CD4-positive, alpha-beta T cell (primary cell): Measurements from ENCODE around the gene CCS. TPM values are rescaled to one million over a fixed set of nuclear protein-coding genes. Genes with fewer than 3 reads are reported as not detected.
A peak's percentile ranks its signal among the peaks of the same experiment; 100 is the strongest.

Source experiments
- ATAC-seq: fragments of 200-7000 bp; cut with Tn5 transposase; one replicate; pipeline ENCODE4 v1.10.0; 2022; ENCODE audit warnings: mild to moderate bottlenecking; ENCODE audit not compliant: poor library complexity
- CTCF ChIA-PET: fragments of 350-600 bp; sonication (Branson Sonifier 250); formaldehyde crosslinking; loops from one replicate; lab custom pipeline; 2021; ENCODE audit warnings: antibody characterized with exemption, inconsistent platforms; lab: Charles Lee
- POLR2A ChIA-PET: fragments of 350-600 bp; sonication (Branson Sonifier 250); formaldehyde crosslinking; loops from one replicate; lab custom pipeline; 2021; ENCODE audit warnings: antibody characterized with exemption, inconsistent platforms; lab: Charles Lee
- DNase-seq, 14 experiments: peaks; one replicate each; pipeline ENCODE4 v3.0.0-alpha.2; 2013 to 2020; ENCODE audit warnings: mixed read lengths in 2 of 14
- H3K27ac ChIP-seq, 2 donors: one replicate each; pipeline versions ENCODE4 v1.5.1 to v1.7.0; 2013; ENCODE audit warnings: low read length in 2 of 2, low read depth in 1 of 2, mild to moderate bottlenecking in 1 of 2
- H3K27me3 ChIP-seq, 2 experiments: 1 replicate in 1 of 2; 2 replicates in 1 of 2; pipeline versions ENCODE4 v1.6.1 to v1.7.0; 2013; ENCODE audit warnings: low read length in 2 of 2, control low read depth in 1 of 2, mild to moderate bottlenecking in 1 of 2, moderate library complexity in 1 of 2; ENCODE audit not compliant: insufficient read depth in 2 of 2, control insufficient read depth in 1 of 2
- H3K36me3 ChIP-seq: one replicate; pipeline ENCODE4 v1.6.1; 2013; ENCODE audit warnings: low read length, control low read depth; ENCODE audit not compliant: insufficient read depth
- H3K4me1 ChIP-seq: one replicate; pipeline ENCODE4 v1.6.1; 2013; ENCODE audit warnings: low read length, control low read depth; ENCODE audit not compliant: insufficient read depth
- H3K4me3 ChIP-seq: one replicate; pipeline ENCODE4 v1.5.1; 2013; ENCODE audit warnings: mild to moderate bottlenecking, low read length, moderate library complexity
- H3K9me3 ChIP-seq, 2 experiments: 1 replicate in 1 of 2; 2 replicates in 1 of 2; pipeline versions ENCODE4 v1.6.1 to v1.7.0; 2013; ENCODE audit warnings: low read length in 2 of 2, mild to moderate bottlenecking in 2 of 2, control low read depth in 1 of 2, moderate library complexity in 1 of 2; ENCODE audit not compliant: control insufficient read depth in 1 of 2, insufficient read depth in 1 of 2
- H3K27ac Mint-ChIP-seq: one replicate; pipeline ENCODE4 v1.8.0; 2020; ENCODE audit warnings: mixed read lengths
- H3K27me3 Mint-ChIP-seq: one replicate; pipeline ENCODE4 v1.8.0; 2021; ENCODE audit warnings: mixed read lengths
- H3K36me3 Mint-ChIP-seq: one replicate; pipeline ENCODE4 v1.8.0; 2021; ENCODE audit warnings: low read depth, mixed read lengths
- H3K4me1 Mint-ChIP-seq: one replicate; pipeline ENCODE4 v1.8.0; 2021; ENCODE audit warnings: low read depth, mixed read lengths
- H3K4me3 Mint-ChIP-seq: one replicate; pipeline ENCODE4 v1.8.0; 2020; ENCODE audit warnings: mild to moderate bottlenecking, mixed read lengths
- H3K9me3 Mint-ChIP-seq: one replicate; pipeline ENCODE4 v1.8.0; 2020; ENCODE audit warnings: mixed read lengths
- CTCF ChIP-seq: fragments of 200-600 bp; IDR thresholded peaks from one replicate; pipeline ENCODE4 v1.8.0; 2022; ENCODE audit warnings: antibody characterized with exemption, mild to moderate bottlenecking
- intact Hi-C, 2 experiments: fragments of 100-400 bp; cut with DNase I in 1 of 2; cut with micrococcal nuclease in 1 of 2; formaldehyde crosslinking; loops; one replicate each; pipeline versions ENCODE4 v1.15.1 to v1.9.0; 2023 to 2025; cut with DNase I, micrococcal nuclease
- total RNA-seq, 174 experiments: library from RNA in 2 of 174; stranded (reverse) in 2 of 174; gene quantifications; one replicate each; pipeline ENCODE4 v1.2.3 and lab custom pipeline; 2021 to 2026

Gene CCS
- total RNA-seq, 2 experiments from 2014 or later: 25.4 to 26.3 TPM

GRCh38 chr11:66564984-66565383 lies 28.0 kb upstream of the CCS start:
- no peaks in the 10 kb centered on the region for H3K9me3 Mint-ChIP-seq
- Histone ChIP-seq H3K27ac (no peak overlapping the region), H3K4me1 (peaks cover 12% of the 10 kb centered on the region), H3K27me3 (no peaks in the 10 kb centered on the region), H3K9me3 (no peaks in the 10 kb centered on the region), H3K4me3 (no peak overlapping the region), H3K36me3 (no peaks in the 10 kb centered on the region)
- H3K36me3 Mint-ChIP-seq: no peaks in the 10 kb centered on the region
- intact Hi-C loops: no loop called here
- no peak for TF ChIP-seq CTCF
- no peak overlapping the region for H3K4me3 Mint-ChIP-seq
- H3K27me3 Mint-ChIP-seq: no peaks in the 10 kb centered on the region
- DNase-seq (no peak), ATAC-seq (no peak)
- POLR2A ChIA-PET: no interaction called here
- H3K27ac Mint-ChIP-seq: no peak overlapping the region
- CTCF ChIA-PET: no interaction called here
- H3K4me1 Mint-ChIP-seq: no peaks in the 10 kb centered on the region

GRCh38 chr11:66566221-66566620 lies 26.8 kb upstream of the CCS start:
- TF ChIP-seq CTCF: no peak
- Histone ChIP-seq H3K4me1 (peaks cover 12% of the 10 kb centered on the region), H3K4me3 (no peak overlapping the region), H3K27me3 (no peaks in the 10 kb centered on the region), H3K27ac (no peak overlapping the region), H3K36me3 (no peaks in the 10 kb centered on the region), H3K9me3 (no peaks in the 10 kb centered on the region)
- Mint-ChIP-seq H3K27me3 (peaks cover 7% of the 10 kb centered on the region), H3K9me3 (no peaks in the 10 kb centered on the region), H3K36me3 (no peaks in the 10 kb centered on the region), H3K4me1 (no peaks in the 10 kb centered on the region), H3K4me3 (peak overlapping the region; percentile 76), H3K27ac (no peak overlapping the region)
- ATAC-seq (no peak), DNase-seq (no peak)
- CTCF ChIA-PET: no interaction called here
- intact Hi-C loops: no loop called here
- POLR2A ChIA-PET: no interaction called here

GRCh38 chr11:66567787-66568123 lies 25.2 kb upstream of the CCS start:
- no peak overlapping the region for H3K27ac Mint-ChIP-seq
- POLR2A ChIA-PET: interaction anchor here (0.7 to 3.6 kb wide), 5 partner anchors 22 to 275 kb away, joined by 3 to 35 read pairs (median 17); partner anchors contain the start of genes ACTN3, PELI3, RBM4 and RBM4B

More at GRCh38 chr11:66567787-66568123, 25.2 kb upstream of the CCS start:
- ATAC-seq (no peak), DNase-seq (no peak)
- Histone ChIP-seq H3K4me1 (peaks cover 12% of the 10 kb centered on the region), H3K27me3 (no peaks in the 10 kb centered on the region), H3K4me3 (peak overlapping the region; percentile 41), H3K36me3 (no peaks in the 10 kb centered on the region), H3K9me3 (no peaks in the 10 kb centered on the region), H3K27ac (no peak overlapping the region)
- Mint-ChIP-seq H3K27me3 (peaks cover 7% of the 10 kb centered on the region), H3K9me3 (no peaks in the 10 kb centered on the region), H3K4me1 (no peaks in the 10 kb centered on the region), H3K4me3 (peak overlapping the region; percentile 77), H3K36me3 (no peaks in the 10 kb centered on the region)
- TF ChIP-seq CTCF: no peak
- intact Hi-C loops: no loop called here
- CTCF ChIA-PET: no interaction called here
